GM13977 (cell line): ENCODE data around the gene MBD4.
"Not testable (repeated sequence)": the region's sequence is repeated elsewhere in the genome, so short reads cannot be mapped to it uniquely, and the experiment has no call there.

Experiments used
- DNase-seq: peaks from one replicate; pipeline ENCODE4 v3.0.0; 2012; ENCODE audit warnings: low spot score
- CTCF ChIP-seq: IDR thresholded peaks from 2 replicates; pipeline ENCODE4 v1.5.1; 2012; ENCODE audit warnings: mild to moderate bottlenecking, control low read depth; ENCODE audit not compliant: insufficient read depth; ENCODE audit errors: extremely low read depth, missing control alignments
- in situ Hi-C: fragments of 300-500 bp; cut with MboI; formaldehyde crosslinking; loops from one replicate; pipeline ENCODE4 v1.12.0; 2022; ENCODE audit warnings: low sequenced_read_pairs, low pct_unique_long_range_greater_than_20kb, mixed read lengths, inconsistent platforms; ENCODE audit not compliant: unreplicated experiment

The MBD4 gene

DNA sequence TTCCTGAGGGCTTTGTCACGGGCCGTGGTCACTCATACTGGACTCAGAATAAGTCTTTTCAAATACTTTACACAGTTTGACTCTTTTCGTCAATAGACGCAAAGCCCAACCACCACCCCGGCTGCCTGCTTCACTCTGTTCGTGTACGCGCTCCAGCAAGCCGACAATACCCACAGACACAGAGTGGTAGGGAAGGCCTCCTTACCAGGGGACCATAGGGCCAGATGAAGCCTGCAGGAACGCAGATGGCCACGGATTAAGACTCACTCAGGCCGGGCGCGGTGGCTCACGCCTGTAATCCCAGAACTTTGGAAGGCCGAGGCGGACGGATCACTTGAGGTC is 41.0 kb downstream of the MBD4 start:
- DNase-seq: no peak
- TF ChIP-seq CTCF: no peak
- in situ Hi-C loops: no loop called here

DNA sequence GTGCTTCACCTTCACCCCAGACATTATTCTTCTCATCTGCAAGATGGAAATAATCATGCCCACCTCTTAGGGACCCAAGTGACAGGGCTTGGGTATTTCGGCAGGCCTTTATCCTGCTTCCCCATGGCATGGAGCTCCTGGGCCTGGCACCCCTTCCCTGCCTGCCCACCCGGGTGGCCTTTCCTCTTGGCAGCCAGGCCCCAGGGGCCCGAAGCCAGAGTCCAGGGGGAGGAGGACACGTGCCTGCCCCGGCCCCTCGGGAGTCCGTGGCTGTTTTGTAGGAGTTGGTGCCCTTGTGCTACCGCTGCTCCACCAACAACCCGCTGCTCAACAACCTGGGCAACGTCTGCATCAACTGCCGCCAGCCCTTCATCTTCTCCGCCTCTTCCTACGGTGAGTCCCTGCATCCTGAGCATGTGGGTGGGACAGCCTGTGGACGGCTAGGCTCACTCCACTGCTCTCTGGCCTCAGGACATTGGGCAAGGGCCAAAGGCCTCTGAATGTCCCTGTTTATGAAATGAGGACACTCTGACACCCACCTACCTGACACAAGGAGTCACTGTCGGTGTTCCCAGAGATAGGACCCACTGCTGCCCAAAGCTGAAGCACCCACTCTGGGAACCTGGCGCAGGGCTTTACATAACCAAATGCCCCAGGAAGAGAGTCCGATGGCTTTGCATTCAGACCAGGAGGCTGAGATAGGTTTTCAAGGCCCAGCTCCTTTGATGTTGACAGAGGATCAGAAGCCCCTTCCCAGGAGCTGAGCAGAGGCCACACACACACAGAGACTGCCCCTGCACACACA is 45.8 kb downstream of the MBD4 start:
- in situ Hi-C loops, DNase-seq: not testable (repeated sequence)

GRCh38 chr3:129393271-129393670 is 46.5 kb downstream of the MBD4 start:
- TF ChIP-seq CTCF: no peak
- in situ Hi-C loops: no loop called here
- DNase-seq: no peak

DNA sequence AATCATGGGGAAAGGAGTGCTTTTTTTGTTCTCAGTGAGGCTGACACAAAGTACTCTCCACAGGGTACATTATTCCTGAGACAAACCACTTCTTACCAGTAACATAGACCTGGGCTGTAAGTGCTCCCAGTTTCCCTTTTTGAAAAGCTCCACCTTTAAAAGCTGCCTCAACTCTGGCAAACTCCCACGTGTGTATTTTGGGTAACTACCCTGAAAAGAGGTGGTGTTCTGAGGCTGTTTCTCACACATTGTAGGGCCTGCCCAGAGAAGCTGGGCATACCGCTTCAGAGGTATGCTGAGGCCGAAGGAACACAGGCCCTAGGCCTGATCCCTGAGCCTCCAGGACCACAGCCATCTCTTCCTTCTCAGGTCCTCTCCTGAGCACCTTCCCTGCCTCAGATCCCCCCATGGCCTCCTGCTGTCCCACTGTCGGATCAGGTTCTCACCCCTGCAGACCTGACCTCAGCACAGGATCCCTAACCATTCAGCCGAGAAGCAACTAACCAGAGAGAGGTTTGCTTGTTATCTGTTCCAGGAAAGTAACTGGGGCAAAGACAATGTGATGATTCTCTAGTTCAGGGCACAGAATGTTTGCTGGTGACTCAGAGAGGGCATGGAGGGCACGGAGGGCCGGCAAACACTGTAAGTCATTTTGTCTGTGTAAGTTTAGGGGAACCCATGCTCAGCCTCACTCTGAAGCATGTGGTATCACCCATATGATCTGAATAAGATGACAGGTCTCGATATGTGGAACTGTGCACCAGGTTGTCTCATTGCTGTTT is 47.5 kb downstream of the MBD4 start:
- DNase-seq, in situ Hi-C loops: not testable (repeated sequence)

DNA sequence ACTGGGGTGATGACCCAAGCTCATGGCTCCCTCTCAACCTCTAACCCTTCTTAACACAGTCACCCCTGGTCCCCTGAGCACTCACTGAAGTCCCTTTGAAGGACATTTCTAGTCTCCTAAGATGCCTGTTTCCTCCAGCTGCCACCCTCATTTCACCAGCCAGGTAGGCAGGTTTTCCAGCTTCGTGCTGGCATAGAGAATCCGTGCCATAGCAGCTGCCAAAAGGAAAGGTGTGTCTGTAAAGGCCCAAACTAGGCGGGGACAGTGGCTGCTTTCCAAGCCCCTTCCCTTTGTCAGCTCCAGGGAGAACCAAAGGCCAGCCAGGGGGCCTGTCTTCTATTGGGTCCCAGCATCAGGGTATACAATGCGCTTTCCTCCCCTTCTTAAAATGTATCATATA is 48.2 kb downstream of the MBD4 start:
- in situ Hi-C loops, DNase-seq: not testable (repeated sequence)

GRCh38 chr3:129389572-129389937 is 50.2 kb downstream of the MBD4 start:
- no peak for TF ChIP-seq CTCF
- DNase-seq: no peak
- in situ Hi-C loops: no loop called here

DNA sequence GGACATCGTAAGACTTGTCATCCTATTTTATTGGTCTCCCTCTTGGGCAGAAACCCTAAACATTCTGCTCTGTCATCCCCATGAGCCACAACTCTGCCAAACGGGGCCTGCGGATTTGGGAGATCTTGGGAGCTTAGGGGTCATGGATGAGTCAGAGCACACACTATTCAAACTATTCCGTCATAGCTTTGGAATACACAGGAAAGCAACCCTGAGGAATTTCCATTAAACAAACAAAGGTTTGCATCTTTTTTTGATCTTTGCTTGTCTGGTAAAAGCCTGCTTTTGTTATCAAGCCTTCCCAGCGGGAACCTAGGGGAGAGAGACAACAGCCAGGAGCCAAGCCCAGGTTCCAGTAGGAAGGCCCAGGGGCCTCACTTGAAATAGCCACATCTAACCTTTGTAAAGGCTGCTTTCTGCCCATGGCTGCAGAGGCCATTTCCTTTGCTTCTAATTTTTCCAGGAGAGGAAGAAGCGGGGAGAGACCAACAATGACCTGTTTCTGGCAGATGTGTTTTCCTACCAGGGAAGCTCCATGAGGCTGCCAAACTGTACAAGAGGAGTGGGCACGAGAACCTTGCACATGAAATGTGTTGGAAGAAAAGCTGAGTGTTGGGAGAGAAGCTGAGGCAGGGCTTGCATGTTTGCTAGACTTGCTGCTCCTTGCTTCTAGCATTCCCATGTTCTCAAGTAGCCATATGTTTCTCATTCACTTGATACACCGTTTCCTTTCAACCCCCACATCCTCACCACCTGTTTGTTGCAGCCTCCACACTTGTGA is 50.8 kb downstream of the MBD4 start:
- in situ Hi-C loops, DNase-seq: not testable (repeated sequence)

DNA sequence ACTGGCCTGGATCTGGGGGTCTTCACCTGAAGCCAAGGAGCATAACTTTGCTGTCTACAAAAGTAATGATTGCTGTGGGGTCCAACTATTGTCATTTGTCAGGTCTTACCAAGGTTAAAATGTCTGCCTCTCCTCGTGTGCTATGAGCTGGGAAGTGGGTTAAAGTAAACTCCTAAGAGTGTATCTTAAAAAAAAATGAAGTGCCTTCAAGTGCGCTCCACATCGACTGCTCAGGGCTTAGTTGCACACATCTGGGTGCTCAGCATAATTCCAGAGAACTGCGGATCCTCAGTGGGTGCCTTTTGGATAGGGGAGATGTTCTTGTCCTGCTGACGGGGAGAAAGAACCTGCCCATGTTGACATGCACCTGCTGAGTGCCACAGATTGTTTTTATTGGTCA is 52.3 kb downstream of the MBD4 start:
- in situ Hi-C loops: no loop called here
- TF ChIP-seq CTCF: no peak
- DNase-seq: no peak
